GM10248 (cell line): Measurements from ENCODE around the gene FAM81A.

Experiments used
- CTCF ChIA-PET: fragments of 300-600 bp; sonication (Branson Sonifier 250); formaldehyde crosslinking; extraction: SDS; loops from one replicate; lab custom pipeline; 2021; ENCODE audit warnings: antibody characterized with exemption; lab: Yijun Ruan, JAX
- POLR2A ChIA-PET: fragments of 350-650 bp; sonication (Branson Sonifier 250); formaldehyde crosslinking; extraction: SDS; loops from one replicate; lab custom pipeline; 2020; ENCODE audit warnings: antibody characterized with exemption; lab: Yijun Ruan, JAX
- DNase-seq: peaks from one replicate; pipeline ENCODE4 v3.0.0; 2012; ENCODE audit errors: extremely low spot score
- TF ChIP-seq, protein P1 (sequence below): IDR thresholded peaks from 2 replicates; pipeline ENCODE4 v1.5.1; 2012; ENCODE audit warnings: mild to moderate bottlenecking, low read depth; ENCODE audit errors: extremely low read depth, missing control alignments, control extremely low read depth

FAM81A gene

DNA sequence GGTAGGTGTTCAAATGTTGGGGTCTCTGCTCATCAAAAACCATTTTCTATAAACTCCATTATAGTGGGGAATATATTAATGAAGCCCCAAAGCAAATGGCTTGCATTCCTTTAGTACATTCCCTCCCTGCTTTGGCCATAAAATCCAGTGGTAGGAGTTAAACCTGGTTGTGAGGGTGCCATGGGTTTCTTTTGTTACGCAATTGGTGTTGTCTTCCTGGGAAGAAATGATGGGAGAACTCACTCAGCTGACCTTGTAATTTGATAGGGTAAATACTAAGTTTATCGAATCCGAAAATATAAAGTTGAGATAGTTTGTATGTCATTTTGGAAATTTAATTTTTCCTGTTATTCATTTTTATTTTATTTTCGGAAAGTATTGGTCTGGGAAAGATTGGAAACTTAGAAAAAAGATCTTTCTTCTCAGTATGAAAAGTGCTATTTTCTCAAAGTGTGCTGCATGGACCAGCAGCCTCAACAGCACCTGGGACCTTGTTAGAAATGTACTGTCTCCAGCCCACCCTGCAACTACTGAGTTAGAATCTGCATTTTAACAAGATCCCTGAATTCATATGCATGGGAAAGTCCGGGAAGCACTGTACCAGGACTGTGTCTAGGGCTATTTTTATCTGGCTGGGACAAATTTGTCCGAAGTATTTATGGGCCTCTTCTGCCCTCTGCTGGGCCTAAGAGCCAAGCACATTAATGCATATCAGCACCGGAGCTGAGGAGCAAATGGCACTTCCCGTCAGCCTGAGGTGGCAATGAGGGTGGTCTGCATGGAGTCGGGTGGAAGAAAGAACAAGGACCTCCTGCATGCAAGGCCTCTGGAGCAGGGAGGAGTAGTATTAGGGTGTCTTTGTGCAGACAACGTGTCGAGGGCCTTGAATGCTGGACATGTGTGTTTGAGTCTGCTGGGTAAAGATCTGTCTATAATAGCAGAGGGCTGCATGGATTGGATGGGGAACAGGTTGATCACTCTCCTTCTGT is 54.7 kb downstream of the FAM81A start:
- TF ChIP-seq, protein P1, sequence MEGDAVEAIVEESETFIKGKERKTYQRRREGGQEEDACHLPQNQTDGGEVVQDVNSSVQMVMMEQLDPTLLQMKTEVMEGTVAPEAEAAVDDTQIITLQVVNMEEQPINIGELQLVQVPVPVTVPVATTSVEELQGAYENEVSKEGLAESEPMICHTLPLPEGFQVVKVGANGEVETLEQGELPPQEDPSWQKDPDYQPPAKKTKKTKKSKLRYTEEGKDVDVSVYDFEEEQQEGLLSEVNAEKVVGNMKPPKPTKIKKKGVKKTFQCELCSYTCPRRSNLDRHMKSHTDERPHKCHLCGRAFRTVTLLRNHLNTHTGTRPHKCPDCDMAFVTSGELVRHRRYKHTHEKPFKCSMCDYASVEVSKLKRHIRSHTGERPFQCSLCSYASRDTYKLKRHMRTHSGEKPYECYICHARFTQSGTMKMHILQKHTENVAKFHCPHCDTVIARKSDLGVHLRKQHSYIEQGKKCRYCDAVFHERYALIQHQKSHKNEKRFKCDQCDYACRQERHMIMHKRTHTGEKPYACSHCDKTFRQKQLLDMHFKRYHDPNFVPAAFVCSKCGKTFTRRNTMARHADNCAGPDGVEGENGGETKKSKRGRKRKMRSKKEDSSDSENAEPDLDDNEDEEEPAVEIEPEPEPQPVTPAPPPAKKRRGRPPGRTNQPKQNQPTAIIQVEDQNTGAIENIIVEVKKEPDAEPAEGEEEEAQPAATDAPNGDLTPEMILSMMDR = peak; percentile 87
- CTCF ChIA-PET = interaction anchor here (0.5 to 2.7 kb wide), 39 partner anchors 8 to 1265 kb away, joined by 3 to 12 read pairs (median 4); no protein-coding TSS in a partner anchor
- POLR2A ChIA-PET = no interaction called here
- DNase-seq = peak; percentile 56

DNA sequence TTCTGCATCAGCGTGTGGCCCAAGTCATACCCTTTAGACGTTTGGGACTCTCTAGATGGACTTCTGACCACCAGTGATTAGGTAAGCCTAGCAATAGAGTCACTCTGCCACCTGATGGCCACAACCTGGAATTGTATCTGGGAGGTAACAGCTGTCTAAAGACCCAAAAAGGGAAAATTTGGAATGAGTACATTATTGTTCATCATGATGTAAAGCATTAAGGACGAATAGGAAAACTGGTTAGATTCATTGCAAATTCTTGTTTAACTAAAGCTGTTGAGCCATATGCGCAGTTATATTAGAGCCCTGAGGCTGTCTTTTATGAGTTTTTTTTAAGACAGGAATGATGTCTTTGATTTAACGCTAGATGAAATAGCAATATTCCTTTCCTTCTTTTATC is 63.6 kb downstream of the FAM81A start:
- peak; percentile 72 for DNase-seq
- ChIA-PET POLR2A (no interaction called here), CTCF (interaction anchor here (0.6 to 3.6 kb wide), 31 partner anchors 9 to 1273 kb away, joined by 3 to 44 read pairs (median 3); no protein-coding TSS in a partner anchor)
- TF ChIP-seq, protein P1 = peak; percentile 61

DNA sequence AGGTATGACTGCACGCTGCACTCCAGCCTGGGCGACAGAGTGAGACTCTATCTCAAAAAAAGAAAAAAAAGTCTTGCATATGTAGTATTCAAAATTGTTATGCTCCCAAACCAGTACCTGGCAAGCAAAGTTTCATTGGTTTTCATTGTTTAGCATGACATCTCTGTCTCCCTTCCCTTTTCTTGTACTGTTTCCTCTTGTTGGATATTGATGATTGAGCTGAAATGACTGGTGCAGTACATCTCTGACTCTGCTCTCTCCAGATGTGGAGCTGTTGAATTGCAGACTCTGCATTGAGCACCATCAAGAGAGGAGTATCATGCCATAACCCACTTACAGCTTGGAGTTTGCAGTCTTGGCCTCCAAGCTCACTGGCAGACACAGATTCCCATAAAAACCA is 77.2 kb downstream of the FAM81A start:
- POLR2A ChIA-PET = no interaction called here
- CTCF ChIA-PET = interaction anchor here (0.7 to 7.1 kb wide), 12 partner anchors 7 to 1303 kb away, joined by 3 to 75 read pairs (median 4); no protein-coding TSS in a partner anchor
- no peak for DNase-seq
- TF ChIP-seq, protein P1 = no peak

DNA sequence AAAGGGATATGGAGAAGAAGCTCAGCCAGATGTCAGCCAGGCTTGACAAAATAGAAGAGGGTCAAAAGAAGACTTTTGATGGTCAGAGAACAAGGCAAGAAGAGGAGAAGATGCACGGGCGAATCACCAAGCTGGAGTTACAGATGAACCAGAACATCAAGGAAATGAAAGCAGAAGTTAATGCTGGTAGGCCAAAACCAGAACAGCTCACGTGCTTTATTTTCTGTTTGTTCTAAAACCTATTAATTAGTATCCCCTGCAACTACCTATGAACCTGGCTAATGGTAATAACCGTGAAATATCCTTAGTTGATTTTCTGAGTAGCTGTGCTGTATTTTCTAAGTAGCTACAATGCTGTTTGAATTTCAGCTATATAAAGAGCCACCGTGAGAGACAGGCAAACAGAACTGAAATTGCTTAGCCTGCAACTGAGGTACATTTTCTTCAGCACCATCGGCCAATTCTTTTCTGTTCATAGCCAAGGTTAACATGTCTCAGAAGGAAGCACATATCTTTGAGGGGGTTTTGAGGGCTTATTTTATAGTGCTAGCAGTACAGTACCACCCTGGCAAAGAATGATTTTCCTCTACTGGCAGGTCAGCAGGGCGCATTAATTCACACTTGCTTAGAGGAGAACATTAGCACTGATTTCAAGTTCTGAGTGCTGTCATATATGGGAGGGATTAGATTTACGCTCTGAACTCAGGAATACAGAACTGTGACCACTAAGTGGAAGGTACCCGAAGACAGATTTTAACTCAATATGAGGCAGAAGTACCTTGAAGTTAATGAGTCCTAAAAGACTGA is 78.9 kb downstream of the FAM81A start:
- ChIA-PET POLR2A (no interaction called here), CTCF (interaction anchor here (1.1 to 7.1 kb wide), 9 partner anchors 7 to 560 kb away, joined by 3 to 75 read pairs (median 12); no protein-coding TSS in a partner anchor)
- DNase-seq = peak; percentile 61
- TF ChIP-seq, protein P1 = no peak

DNA sequence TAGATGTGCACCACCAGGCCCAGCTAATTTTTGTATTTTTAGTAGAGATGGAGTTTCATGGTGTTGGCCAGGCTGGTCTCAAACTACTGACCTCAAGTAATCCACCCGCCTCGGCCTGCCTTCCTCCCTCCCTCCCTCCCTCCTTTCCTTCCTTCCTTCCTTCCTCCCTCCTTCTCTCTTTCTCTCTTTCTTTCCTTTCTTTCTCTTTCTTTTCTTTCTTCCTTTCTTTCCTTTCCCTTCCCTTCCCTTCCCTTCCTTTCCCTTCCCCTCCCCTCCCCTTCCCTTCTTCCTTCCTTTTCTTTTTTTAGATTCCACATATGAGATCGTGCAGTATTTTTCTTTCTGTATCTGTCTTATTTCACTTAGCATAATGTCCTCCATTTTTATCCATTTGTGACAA is 81.3 kb downstream of the FAM81A start:
- ChIA-PET POLR2A (no interaction called here), CTCF (interaction anchor here (1.1 to 1.8 kb wide), 5 partner anchors 10 to 381 kb away, joined by 3 to 8 read pairs (median 6); no protein-coding TSS in a partner anchor)
- TF ChIP-seq, protein P1 = no peak
- DNase-seq = no peak

DNA sequence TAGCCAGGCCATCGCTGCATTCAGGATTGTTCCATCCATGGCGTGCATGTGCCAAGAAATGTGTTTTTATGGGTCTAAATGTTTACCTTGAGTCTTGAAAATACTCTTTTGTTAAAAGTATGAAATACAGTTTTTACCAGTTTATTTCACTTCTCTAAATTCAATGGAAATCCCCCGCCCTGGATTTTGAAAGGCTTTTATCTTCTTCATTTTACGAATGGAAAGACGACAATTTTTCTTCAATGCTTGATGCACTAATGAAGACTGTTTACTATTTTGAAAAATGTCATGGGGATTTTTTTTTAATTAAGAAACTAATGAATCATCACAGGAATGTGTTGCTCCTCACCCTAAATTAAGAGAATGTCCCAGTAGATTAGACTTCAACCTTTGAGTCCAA is 83.5 kb downstream of the FAM81A start:
- POLR2A ChIA-PET = no interaction called here
- no peak for DNase-seq

More for the DNA sequence above, 83.5 kb downstream of the FAM81A start:
- TF ChIP-seq, protein P1 = no peak
- CTCF ChIA-PET = no interaction called here
